HepG2 (cell line): ENCODE data around the gene RNASE4. TPM values are rescaled to one million over a fixed set of nuclear protein-coding genes. Genes with fewer than 3 reads are reported as not detected.

Experiments
- ARNT ChIP-seq: fragments of 450-650 bp; IDR thresholded peaks from 2 replicates; pipeline ENCODE4 v1.6.1; 2017
- HOXA3 ChIP-seq: sonication (generic); formaldehyde crosslinking; IDR thresholded peaks from 2 replicates; pipeline ENCODE4 v1.5.0; 2020; ENCODE audit warnings: missing genetic modification reagents
- KLF11 ChIP-seq: IDR thresholded peaks from 2 replicates; pipeline ENCODE4 v1.6.1; 2016; ENCODE audit warnings: missing compliant biosample characterization
- KMT2A ChIP-seq: sonication (generic); formaldehyde crosslinking; IDR thresholded peaks from 2 replicates; pipeline ENCODE4 v1.4.0; 2020; ENCODE audit warnings: missing genetic modification reagents
- NR2F6 ChIP-seq, 2 experiments: IDR thresholded peaks; 2 replicates each; pipeline ENCODE4 v1.6.1; 2016; ENCODE audit warnings: antibody characterized with exemption in 1 of 2, mild to moderate bottlenecking in 1 of 2
- RBM22 ChIP-seq: fragments of 200-400 bp; formaldehyde crosslinking; optimal IDR thresholded peaks from 2 replicates; pipeline ENCODE3; 2017; ENCODE audit warnings: mild to moderate bottlenecking, low read length, moderate library complexity
- RXRB ChIP-seq: IDR thresholded peaks from 2 replicates; pipeline ENCODE4 v1.6.1; 2016; ENCODE audit warnings: borderline replicate concordance, missing genetic modification reagents, missing compliant biosample characterization
- SAP130 ChIP-seq: IDR thresholded peaks from 2 replicates; pipeline ENCODE4 v1.6.1; 2016; ENCODE audit warnings: low read depth
- TEAD2 ChIP-seq: sonication (generic); formaldehyde crosslinking; IDR thresholded peaks from 2 replicates; pipeline ENCODE4 v1.9.0; 2021; ENCODE audit warnings: missing genetic modification reagents
- polyA plus RNA-seq, 8 experiments: library from polyadenylated mRNA; depleted of rRNA in 3 of 8; stranded (reverse) in 7 of 8; unstranded in 1 of 8; fragments of >200 nt; fragmentation: Illumina TruSeq in 4 of 8; extraction: Trizol in 4 of 8; gene quantifications; 2 replicates each; pipeline versions ENCODE4 v1.2.1 to v1.2.3, GENCODE V29; 2011 to 2016; ENCODE audit warnings: low read depth in 4 of 8, missing spikeins in 1 of 8, mixed read lengths in 1 of 8; ENCODE audit not compliant: insufficient read depth in 1 of 8
- total RNA-seq, 5 experiments: library from RNA; depleted of rRNA; stranded (reverse); fragments of >200 nt; fragmentation: Illumina TruSeq; extraction: Trizol; gene quantifications; 2 replicates each; pipeline ENCODE4 v1.2.3, GENCODE V29; 2016; ENCODE audit warnings: low read depth in 1 of 5
- TF ChIP-seq, protein P1 (sequence below), 2 experiments: sonication (generic) in 1 of 2; formaldehyde crosslinking in 1 of 2; IDR thresholded peaks; 2 replicates each; pipeline versions ENCODE4 v1.5.1 to v1.6.1; 2011 to 2020; ENCODE audit warnings: borderline replicate concordance in 1 of 2, low read depth in 1 of 2, low read length in 1 of 2, mild to moderate bottlenecking in 1 of 2, missing genetic modification reagents in 1 of 2, moderate library complexity in 1 of 2
- TF ChIP-seq, protein P2 (sequence below): sonication (generic); formaldehyde crosslinking; IDR thresholded peaks from 2 replicates; pipeline ENCODE4 v1.8.1; 2023; ENCODE audit warnings: mild to moderate bottlenecking, missing genetic modification reagents, borderline replicate concordance
- TF ChIP-seq, protein P3 (sequence below): sonication (generic); formaldehyde crosslinking; IDR thresholded peaks from 2 replicates; pipeline ENCODE4 v1.4.0; 2020; ENCODE audit warnings: missing genetic modification reagents
- TF ChIP-seq, protein P4 (sequence below): sonication (generic); formaldehyde crosslinking; IDR thresholded peaks from 2 replicates; pipeline ENCODE4 v1.4.0; 2020; ENCODE audit warnings: missing genetic modification reagents
- TF ChIP-seq, protein P5 (sequence below): IDR thresholded peaks from 2 replicates; pipeline ENCODE4 v1.4.0; 2020; ENCODE audit warnings: mild to moderate bottlenecking, missing genetic modification reagents
- TF ChIP-seq, protein P6 (sequence below): sonication (generic); formaldehyde crosslinking; IDR thresholded peaks from 2 replicates; pipeline ENCODE4 v1.5.0; 2020; ENCODE audit warnings: mild to moderate bottlenecking, missing genetic modification reagents, moderate library complexity

RNASE4 gene
- total and polyA plus RNA-seq, 2 of the 13 experiments (the other 11 are each of a cell fraction or from before 2014, with no cell fraction given): 109 to 983 TPM

DNA sequence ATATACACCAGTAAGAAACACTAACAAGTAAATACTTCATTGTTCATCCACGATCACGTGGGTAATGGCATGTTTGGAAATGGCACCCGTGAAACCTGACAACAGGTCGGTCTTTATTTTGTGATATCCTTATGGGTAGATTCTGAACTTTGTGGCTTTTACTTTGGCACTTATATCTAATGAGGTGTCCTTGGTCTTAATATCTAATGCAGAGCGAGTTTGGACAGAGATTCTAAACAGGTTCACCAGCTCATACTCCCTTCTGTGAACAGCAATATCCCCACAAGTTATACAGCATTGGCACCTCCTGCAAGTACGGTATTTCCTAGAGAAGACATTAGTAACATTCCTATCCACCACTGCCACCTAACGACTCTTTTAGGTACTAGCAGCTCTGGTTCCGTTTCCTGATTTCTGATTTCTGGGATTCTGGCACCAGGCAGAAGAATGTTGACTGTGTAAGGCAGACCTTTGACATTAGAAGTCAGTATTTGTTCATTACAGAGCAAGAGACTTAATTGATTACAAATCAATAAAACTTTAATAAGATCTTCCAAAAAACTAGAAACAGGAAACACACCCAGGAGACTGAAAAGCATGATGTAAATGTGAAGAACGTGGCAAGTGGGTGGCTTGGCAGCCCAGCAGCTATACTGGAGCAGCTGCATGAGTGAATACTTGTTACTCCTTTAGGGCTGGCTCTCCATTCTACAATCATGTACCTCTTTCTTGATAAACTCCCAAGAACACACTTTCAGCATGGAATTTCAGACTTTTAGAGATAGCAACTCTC is 6.7 kb downstream of the RNASE4 start (continued):
- TF ChIP-seq, protein P1, sequence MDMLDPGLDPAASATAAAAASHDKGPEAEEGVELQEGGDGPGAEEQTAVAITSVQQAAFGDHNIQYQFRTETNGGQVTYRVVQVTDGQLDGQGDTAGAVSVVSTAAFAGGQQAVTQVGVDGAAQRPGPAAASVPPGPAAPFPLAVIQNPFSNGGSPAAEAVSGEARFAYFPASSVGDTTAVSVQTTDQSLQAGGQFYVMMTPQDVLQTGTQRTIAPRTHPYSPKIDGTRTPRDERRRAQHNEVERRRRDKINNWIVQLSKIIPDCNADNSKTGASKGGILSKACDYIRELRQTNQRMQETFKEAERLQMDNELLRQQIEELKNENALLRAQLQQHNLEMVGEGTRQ (IDR thresholded peaks at IDR 0.05; ENCODE audit: low read depth, low read length): no peak
- TF ChIP-seq, protein P1 (CRISPR knock-in tag; IDR thresholded peaks at IDR 0.05; ENCODE audit: borderline replicate concordance): peak; percentile 61; the same call in 1 of the 2 replicates
- TF ChIP-seq RBM22: peak; percentile 41
- TF ChIP-seq, protein P2, sequence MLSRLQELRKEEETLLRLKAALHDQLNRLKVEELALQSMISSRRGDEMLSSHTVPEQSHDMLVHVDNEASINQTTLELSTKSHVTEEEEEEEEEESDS (CRISPR knock-in tag): no peak
- TF ChIP-seq ARNT: no peak
- TF ChIP-seq, protein P3, sequence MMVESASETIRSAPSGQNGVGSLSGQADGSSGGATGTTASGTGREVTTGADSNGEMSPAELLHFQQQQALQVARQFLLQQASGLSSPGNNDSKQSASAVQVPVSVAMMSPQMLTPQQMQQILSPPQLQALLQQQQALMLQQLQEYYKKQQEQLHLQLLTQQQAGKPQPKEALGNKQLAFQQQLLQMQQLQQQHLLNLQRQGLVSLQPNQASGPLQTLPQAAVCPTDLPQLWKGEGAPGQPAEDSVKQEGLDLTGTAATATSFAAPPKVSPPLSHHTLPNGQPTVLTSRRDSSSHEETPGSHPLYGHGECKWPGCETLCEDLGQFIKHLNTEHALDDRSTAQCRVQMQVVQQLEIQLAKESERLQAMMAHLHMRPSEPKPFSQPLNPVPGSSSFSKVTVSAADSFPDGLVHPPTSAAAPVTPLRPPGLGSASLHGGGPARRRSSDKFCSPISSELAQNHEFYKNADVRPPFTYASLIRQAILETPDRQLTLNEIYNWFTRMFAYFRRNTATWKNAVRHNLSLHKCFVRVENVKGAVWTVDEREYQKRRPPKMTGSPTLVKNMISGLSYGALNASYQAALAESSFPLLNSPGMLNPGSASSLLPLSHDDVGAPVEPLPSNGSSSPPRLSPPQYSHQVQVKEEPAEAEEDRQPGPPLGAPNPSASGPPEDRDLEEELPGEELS (CRISPR knock-in tag): 0 out of 2 replicates have a peak, but pooled peaks have one; percentile 20
- peak; percentile 72 for TF ChIP-seq SAP130
- no peak for TF ChIP-seq NR2F6 (IDR thresholded peaks at IDR 0.05)
- TF ChIP-seq NR2F6 (CRISPR knock-in tag; IDR thresholded peaks at IDR 0.05): peak; percentile 38; the same call in 1 of the 2 replicates
- no peak for TF ChIP-seq KMT2A (CRISPR knock-in tag)
- TF ChIP-seq, protein P4, sequence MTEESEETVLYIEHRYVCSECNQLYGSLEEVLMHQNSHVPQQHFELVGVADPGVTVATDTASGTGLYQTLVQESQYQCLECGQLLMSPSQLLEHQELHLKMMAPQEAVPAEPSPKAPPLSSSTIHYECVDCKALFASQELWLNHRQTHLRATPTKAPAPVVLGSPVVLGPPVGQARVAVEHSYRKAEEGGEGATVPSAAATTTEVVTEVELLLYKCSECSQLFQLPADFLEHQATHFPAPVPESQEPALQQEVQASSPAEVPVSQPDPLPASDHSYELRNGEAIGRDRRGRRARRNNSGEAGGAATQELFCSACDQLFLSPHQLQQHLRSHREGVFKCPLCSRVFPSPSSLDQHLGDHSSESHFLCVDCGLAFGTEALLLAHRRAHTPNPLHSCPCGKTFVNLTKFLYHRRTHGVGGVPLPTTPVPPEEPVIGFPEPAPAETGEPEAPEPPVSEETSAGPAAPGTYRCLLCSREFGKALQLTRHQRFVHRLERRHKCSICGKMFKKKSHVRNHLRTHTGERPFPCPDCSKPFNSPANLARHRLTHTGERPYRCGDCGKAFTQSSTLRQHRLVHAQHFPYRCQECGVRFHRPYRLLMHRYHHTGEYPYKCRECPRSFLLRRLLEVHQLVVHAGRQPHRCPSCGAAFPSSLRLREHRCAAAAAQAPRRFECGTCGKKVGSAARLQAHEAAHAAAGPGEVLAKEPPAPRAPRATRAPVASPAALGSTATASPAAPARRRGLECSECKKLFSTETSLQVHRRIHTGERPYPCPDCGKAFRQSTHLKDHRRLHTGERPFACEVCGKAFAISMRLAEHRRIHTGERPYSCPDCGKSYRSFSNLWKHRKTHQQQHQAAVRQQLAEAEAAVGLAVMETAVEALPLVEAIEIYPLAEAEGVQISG (CRISPR knock-in tag): peak; percentile 85
- TF ChIP-seq RXRB (CRISPR knock-in tag): peak; percentile 63; the same call in 1 of the 2 replicates
- TF ChIP-seq, protein P5, sequence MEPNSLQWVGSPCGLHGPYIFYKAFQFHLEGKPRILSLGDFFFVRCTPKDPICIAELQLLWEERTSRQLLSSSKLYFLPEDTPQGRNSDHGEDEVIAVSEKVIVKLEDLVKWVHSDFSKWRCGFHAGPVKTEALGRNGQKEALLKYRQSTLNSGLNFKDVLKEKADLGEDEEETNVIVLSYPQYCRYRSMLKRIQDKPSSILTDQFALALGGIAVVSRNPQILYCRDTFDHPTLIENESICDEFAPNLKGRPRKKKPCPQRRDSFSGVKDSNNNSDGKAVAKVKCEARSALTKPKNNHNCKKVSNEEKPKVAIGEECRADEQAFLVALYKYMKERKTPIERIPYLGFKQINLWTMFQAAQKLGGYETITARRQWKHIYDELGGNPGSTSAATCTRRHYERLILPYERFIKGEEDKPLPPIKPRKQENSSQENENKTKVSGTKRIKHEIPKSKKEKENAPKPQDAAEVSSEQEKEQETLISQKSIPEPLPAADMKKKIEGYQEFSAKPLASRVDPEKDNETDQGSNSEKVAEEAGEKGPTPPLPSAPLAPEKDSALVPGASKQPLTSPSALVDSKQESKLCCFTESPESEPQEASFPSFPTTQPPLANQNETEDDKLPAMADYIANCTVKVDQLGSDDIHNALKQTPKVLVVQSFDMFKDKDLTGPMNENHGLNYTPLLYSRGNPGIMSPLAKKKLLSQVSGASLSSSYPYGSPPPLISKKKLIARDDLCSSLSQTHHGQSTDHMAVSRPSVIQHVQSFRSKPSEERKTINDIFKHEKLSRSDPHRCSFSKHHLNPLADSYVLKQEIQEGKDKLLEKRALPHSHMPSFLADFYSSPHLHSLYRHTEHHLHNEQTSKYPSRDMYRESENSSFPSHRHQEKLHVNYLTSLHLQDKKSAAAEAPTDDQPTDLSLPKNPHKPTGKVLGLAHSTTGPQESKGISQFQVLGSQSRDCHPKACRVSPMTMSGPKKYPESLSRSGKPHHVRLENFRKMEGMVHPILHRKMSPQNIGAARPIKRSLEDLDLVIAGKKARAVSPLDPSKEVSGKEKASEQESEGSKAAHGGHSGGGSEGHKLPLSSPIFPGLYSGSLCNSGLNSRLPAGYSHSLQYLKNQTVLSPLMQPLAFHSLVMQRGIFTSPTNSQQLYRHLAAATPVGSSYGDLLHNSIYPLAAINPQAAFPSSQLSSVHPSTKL (CRISPR knock-in tag): peak; percentile 60
- no peak for TF ChIP-seq KLF11
- TF ChIP-seq HOXA3 (CRISPR knock-in tag): peak; percentile 17; the same call in 1 of the 2 replicates
- TF ChIP-seq, protein P6, sequence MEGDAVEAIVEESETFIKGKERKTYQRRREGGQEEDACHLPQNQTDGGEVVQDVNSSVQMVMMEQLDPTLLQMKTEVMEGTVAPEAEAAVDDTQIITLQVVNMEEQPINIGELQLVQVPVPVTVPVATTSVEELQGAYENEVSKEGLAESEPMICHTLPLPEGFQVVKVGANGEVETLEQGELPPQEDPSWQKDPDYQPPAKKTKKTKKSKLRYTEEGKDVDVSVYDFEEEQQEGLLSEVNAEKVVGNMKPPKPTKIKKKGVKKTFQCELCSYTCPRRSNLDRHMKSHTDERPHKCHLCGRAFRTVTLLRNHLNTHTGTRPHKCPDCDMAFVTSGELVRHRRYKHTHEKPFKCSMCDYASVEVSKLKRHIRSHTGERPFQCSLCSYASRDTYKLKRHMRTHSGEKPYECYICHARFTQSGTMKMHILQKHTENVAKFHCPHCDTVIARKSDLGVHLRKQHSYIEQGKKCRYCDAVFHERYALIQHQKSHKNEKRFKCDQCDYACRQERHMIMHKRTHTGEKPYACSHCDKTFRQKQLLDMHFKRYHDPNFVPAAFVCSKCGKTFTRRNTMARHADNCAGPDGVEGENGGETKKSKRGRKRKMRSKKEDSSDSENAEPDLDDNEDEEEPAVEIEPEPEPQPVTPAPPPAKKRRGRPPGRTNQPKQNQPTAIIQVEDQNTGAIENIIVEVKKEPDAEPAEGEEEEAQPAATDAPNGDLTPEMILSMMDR (CRISPR knock-in tag): peak; percentile 93
- no peak for TF ChIP-seq TEAD2 (CRISPR knock-in tag)
